Measurements from ENCODE around the gene LRMDA.

LRMDA gene

DNA sequence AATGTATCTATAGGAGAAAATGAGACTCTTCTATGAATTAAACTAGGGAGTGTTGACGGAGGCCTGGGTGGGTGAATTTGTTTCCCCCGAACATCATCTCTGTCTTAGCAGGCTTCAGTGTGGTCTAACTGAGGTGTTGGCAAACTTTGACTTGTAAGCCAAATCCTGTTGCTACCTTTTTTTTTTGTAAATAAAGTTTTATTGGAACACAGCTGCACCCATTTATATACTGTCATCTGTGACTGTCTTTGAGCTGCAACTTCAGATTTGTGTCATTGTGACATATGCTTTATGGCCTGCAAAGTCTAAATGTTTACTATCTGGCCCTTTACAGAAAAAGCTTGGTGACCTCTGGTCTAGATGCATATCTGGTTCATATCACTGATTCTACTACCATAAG, 455.9 kb downstream of the LRMDA start:
- H3K27ac ChIP-seq = no peak overlapping the region
- H3K4me2 ChIP-seq = no peak overlapping the region
- H3K9ac ChIP-seq = no peak overlapping the region
- no peaks in the 10 kb centered on the region for H3K36me3 ChIP-seq (ENCODE audit: insufficient read depth)
- H3K4me3 ChIP-seq (IDR thresholded peaks at IDR 0.05; ENCODE audit: insufficient read depth, low read depth, low read length) = no peak overlapping the region
- TF ChIP-seq, protein P1, sequence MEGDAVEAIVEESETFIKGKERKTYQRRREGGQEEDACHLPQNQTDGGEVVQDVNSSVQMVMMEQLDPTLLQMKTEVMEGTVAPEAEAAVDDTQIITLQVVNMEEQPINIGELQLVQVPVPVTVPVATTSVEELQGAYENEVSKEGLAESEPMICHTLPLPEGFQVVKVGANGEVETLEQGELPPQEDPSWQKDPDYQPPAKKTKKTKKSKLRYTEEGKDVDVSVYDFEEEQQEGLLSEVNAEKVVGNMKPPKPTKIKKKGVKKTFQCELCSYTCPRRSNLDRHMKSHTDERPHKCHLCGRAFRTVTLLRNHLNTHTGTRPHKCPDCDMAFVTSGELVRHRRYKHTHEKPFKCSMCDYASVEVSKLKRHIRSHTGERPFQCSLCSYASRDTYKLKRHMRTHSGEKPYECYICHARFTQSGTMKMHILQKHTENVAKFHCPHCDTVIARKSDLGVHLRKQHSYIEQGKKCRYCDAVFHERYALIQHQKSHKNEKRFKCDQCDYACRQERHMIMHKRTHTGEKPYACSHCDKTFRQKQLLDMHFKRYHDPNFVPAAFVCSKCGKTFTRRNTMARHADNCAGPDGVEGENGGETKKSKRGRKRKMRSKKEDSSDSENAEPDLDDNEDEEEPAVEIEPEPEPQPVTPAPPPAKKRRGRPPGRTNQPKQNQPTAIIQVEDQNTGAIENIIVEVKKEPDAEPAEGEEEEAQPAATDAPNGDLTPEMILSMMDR (conservative IDR thresholded peaks at IDR 0.05; ENCODE audit: low read depth, low read length) = no peak
- H4K20me1 ChIP-seq (ENCODE audit: insufficient read depth) = no peaks in the 10 kb centered on the region
- H3K79me2 ChIP-seq (ENCODE audit: insufficient read depth, low read depth) = no peaks in the 10 kb centered on the region
- H3K4me1 ChIP-seq (ENCODE audit: low read depth, poor library complexity, severe bottlenecking) = no peaks in the 10 kb centered on the region
- H2AFZ ChIP-seq (ENCODE audit: low read depth) = no peak overlapping the region
- no peaks in the 10 kb centered on the region for H3K27me3 ChIP-seq (ENCODE audit: insufficient read depth, low read depth)

DNA sequence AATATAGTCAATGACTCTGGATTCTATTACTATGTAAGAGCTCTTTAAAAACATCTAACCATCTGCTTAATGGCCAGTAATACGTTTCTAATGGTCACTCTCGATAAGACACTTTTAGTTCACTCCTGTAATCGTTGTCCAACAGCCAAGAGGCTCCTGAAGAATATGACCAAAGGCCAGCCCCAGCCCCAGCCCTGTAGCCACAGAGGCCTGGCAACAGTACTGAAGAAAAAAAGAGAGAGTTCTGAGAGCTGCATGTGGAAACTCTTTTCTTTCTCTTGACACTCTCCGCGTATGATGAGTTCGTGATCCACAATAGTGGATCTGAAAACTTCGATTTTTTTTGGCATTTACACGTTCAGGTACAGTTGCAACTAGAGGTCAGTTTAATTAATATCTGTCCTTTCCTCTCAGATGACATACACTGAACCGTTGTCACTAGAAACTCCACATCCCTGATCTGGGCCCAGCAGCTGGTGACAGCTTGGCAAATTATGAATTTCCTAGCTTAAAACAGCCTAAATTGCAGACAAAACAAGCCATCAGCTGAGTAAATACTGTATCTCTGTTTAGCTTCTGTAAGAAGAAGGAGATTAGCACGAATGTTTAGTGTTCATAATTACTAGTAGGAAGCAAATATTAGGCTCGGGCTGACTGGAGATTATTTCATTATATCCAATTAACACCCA, 456.7 kb downstream of the LRMDA start:
- TF ChIP-seq, protein P1 (conservative IDR thresholded peaks at IDR 0.05; ENCODE audit: low read depth, low read length) = no peak
- Histone ChIP-seq H2AFZ (ENCODE audit: low read depth) (no peak overlapping the region), H3K36me3 (ENCODE audit: insufficient read depth) (no peaks in the 10 kb centered on the region), H3K4me1 (ENCODE audit: low read depth, poor library complexity, severe bottlenecking) (no peaks in the 10 kb centered on the region), H3K9ac (no peak overlapping the region), H4K20me1 (ENCODE audit: insufficient read depth) (no peaks in the 10 kb centered on the region), H3K4me2 (no peak overlapping the region), H3K27me3 (ENCODE audit: insufficient read depth, low read depth) (no peaks in the 10 kb centered on the region), H3K4me3 (IDR thresholded peaks at IDR 0.05; ENCODE audit: insufficient read depth, low read depth, low read length) (no peak overlapping the region), H3K79me2 (ENCODE audit: insufficient read depth, low read depth) (no peaks in the 10 kb centered on the region), H3K27ac (no peak overlapping the region)

DNA sequence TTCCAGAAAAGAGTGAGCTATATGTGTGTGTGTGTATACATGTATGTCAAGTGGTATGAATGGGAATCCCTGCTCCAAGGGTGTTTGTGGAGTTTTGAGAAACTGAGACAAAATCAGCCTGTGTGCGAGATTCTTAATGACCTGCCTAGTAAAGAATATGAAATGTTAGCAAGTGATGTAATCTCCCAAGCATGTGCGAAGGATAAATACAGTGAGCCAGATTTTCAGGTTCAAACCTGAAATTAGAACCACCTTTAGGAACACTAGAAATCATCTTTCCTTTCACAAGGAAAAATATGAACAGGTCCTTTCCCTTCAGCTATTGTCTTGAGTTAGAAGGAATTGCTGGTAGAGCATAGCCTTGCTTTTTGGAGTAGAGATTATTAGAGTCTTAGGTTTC, 457.6 kb downstream of the LRMDA start:
- Histone ChIP-seq H3K4me1 (ENCODE audit: low read depth, poor library complexity, severe bottlenecking) (no peaks in the 10 kb centered on the region), H3K4me3 (IDR thresholded peaks at IDR 0.05; ENCODE audit: insufficient read depth, low read depth, low read length) (no peak overlapping the region), H4K20me1 (ENCODE audit: insufficient read depth) (no peaks in the 10 kb centered on the region), H3K27ac (no peak overlapping the region), H3K4me2 (no peak overlapping the region), H3K79me2 (ENCODE audit: insufficient read depth, low read depth) (no peaks in the 10 kb centered on the region), H3K9ac (no peak overlapping the region), H3K36me3 (ENCODE audit: insufficient read depth) (no peaks in the 10 kb centered on the region), H3K27me3 (ENCODE audit: insufficient read depth, low read depth) (no peaks in the 10 kb centered on the region), H2AFZ (ENCODE audit: low read depth) (no peak overlapping the region)
- TF ChIP-seq, protein P1 (conservative IDR thresholded peaks at IDR 0.05; ENCODE audit: low read depth, low read length) = no peak

DNA sequence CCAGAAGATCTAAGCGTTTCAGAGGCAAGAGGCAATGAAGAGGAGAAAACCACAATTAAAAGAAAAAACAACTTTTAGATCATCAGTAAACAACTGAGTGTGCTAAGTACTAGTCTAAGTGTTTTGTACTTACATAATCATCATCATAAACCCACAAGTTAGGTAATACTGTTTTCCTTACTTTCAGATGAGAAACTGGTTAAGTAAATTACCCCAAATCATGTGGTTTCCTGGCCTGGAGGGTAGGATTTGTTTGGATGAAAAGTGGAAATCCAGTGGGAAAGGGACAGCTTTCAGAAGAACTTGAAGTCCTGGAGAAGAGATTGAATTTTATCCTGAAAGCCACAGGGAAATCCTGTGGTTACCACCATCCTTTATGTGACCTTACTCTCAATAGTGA, 463.3 kb downstream of the LRMDA start:
- H3K4me3 ChIP-seq (IDR thresholded peaks at IDR 0.05; ENCODE audit: insufficient read depth, low read depth, low read length) = no peak overlapping the region
- H3K4me1 ChIP-seq (ENCODE audit: low read depth, poor library complexity, severe bottlenecking) = no peaks in the 10 kb centered on the region
- no peak overlapping the region for H3K27ac ChIP-seq
- TF ChIP-seq, protein P1 (conservative IDR thresholded peaks at IDR 0.05; ENCODE audit: low read depth, low read length) = no peak
- H3K4me2 ChIP-seq = no peak overlapping the region
- no peak overlapping the region for H3K9ac ChIP-seq
- H3K79me2 ChIP-seq (ENCODE audit: insufficient read depth, low read depth) = no peaks in the 10 kb centered on the region
- H2AFZ ChIP-seq (ENCODE audit: low read depth) = no peak overlapping the region
- H3K36me3 ChIP-seq (ENCODE audit: insufficient read depth) = no peaks in the 10 kb centered on the region
- no peaks in the 10 kb centered on the region for H3K27me3 ChIP-seq (ENCODE audit: insufficient read depth, low read depth)
- H4K20me1 ChIP-seq (ENCODE audit: insufficient read depth) = no peaks in the 10 kb centered on the region
